Hematopoietic multipotent progenitor cell treated with erythropoietin and hydrocortisone succinate and interleukin-3 and kit ligand, for 15 days (in vitro differentiated cells): ENCODE data around the gene ZNF544.
A peak's percentile ranks its signal among the peaks of the same experiment; 100 is the strongest.

Source experiments
- DNase-seq: peaks from one replicate; pipeline ENCODE4 v3.0.0-alpha.2; 2015; ENCODE audit warnings: low spot score

ZNF544 gene

DNA sequence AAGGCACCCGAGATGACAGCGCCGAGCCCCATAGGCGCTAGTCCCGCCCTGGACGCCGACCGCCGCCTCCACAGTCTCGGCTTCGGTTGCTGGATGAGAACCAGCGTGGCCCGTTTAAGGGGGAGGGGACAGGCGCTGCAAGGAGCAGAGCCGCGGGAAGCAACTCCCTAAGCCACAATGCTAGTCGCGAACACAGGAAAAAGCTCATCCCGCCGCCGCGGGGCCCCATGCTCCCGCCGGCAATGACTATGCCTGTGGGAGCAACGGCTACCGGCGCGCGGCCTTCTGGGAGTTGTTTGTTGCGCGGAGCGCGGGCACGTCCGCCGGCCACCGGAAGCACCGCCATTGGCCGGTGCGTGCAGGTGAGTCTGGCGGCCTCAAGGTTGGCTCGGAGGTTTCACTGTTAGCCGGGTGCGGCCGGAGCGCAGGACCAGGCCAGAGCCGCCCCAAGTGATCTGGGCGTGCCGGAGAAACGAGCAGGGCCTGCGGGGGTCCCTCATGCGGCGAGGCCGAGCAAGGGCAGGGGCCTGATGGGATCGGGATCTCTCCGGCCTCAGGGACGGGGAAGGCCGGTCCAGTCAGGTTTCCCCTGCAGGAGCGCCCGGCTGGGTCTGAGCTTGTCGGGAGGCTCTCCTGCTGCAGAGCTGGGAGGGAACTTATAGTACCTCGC lies at the start of gene ZNF544:
Gene ZNF544 (plus strand): TSS at position 330 of the 670 bp plus-strand sequence. CDS start 15,110 bp downstream, outside the sequence.
- DNase-seq = peak; percentile 58

DNA sequence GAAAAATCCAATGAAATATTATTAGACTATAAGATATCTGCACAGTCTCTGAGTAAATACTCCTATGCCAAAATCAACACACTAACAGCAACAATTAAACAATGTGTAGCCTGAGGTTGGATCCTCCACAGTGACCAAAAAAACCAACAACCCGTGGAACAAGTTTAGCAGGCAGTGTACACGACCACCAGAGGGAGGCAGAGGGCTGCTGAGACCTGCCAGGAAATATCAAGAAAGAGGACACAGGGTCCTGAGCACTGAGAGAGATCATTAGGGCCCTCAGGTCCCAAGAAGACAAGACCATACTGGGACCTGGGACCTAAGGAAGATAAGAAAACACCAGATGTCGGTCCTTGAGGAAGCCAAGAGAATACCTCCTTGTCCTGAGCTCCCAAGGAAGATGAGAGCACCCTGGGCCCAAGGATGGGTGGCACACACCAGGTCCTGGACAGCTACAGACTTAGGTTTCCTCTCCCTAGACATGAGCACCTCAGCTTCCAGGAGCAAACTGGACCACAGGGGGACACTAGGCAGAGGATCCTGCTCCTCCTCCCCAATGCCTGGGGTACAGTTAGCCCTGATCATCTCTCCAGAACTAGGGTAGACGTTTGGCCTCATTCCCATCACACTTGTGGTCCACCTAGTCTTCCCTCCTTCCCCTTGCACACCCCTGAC lies 46.7 kb upstream of the ZNF544 start:
- DNase-seq = peak; percentile 76

GRCh38 chr19:58182577-58182988 lies 46.1 kb upstream of the ZNF544 start:
- no peak for DNase-seq

DNA sequence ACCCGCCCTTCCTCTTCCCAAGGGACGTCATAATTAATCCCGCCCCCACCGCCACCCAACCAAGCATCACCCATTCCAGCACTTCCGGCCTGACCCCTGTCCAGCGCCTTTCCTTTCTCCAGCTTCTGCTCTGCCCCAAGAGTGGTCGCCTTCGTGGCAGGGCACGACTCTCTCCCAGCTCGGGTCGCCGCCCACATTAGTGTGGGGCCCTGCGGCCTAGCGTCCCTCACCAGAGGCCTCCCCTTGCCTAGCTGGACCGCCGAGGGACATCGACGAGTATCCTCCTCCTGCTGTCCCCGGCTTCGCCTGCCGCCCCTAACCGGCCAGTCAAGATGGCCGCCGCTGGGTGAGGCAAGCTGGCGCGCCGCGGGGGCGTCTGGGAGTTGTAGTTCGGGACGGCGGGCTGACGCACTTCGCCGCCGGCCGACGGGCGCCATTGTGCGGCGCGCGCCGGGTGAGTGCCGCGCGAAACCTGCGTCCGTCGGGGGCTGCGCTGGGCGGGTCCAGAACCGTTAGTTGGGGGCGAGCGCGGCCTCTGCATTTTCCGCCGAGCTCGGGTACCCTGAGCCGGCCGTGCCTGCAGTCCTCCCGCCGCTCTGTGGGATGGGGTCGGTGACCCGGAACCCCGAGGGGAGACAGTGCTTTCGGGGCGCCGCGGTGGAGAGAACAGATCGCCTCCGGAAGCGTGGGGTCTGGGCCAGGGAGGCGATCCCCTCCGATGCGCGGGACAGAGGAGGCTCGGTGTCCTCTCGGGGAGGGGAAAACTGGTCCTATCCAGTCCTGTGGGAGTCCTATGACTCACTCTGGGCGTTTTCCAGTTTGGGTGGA lies 45.5 kb upstream of the ZNF544 start, which contains the start of gene ZNF274:
Gene ZNF274 (plus strand): TSS at position 73 of the 828 bp plus-strand sequence. CDS start 905 bp downstream, outside the sequence.
- DNase-seq = peak; percentile 94

- no peak for DNase-seq
Measured at GRCh38 chr19:58183817-58184215, 44.9 kb upstream of the ZNF544 start.

GRCh38 chr19:58196901-58197616 lies 31.7 kb upstream of the ZNF544 start:
- peak; percentile 11 for DNase-seq

DNA sequence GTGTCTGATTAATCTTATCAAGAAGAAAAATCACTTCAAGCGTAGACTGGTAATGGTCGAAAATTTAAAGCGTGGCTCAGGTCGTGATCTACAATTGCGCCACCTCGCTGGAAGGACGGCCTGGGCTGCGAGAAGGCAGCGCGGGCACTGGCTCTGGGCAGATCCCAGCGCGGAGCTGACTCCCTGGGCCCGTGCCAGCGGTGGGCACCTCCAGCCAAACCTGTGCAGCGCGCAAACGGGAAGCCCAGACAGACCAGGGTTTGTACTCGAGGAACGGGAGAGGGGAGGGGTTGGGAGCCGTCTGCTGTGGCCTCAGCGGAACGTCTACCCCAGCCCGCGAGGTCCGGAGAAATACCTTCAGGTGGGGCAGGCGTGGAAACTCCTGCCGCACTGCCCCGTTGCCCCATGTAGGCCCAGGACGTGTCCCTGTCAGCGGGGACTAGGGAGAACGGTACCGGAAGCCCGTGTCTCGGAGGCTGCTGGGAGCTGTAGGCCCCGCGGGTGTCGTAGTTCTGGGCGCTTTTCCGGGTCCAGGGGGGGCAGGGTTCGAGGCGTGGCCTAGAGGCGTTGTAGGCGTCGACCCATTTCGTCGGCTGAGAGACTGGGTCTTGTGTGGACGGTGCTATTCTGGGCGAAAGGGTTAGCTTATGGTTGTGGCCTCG lies 24.8 kb upstream of the ZNF544 start:
- no peak for DNase-seq

DNA sequence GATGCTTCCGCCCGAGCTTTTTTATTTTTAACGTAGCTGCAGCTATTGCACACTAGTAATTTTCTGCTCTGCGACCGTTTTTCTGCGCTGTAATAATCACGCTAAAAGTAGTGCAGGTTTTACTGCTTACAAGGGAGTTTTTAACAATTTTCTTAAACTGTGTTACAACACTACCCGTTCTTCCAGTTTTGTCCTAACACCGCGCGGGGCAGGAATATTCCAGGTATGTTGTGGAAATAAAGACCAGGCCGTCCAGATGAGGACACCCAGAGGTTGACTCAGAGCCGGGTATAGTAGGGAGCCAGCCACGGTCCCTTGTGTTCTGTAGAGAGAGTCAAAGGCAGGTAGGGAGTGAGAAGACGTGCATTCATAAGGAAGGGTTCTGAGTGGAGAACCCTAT lies 24.1 kb upstream of the ZNF544 start:
- DNase-seq = no peak

- DNase-seq = no peak
Measured at GRCh38 chr19:58209577-58209976, 19.1 kb upstream of the ZNF544 start.

DNA sequence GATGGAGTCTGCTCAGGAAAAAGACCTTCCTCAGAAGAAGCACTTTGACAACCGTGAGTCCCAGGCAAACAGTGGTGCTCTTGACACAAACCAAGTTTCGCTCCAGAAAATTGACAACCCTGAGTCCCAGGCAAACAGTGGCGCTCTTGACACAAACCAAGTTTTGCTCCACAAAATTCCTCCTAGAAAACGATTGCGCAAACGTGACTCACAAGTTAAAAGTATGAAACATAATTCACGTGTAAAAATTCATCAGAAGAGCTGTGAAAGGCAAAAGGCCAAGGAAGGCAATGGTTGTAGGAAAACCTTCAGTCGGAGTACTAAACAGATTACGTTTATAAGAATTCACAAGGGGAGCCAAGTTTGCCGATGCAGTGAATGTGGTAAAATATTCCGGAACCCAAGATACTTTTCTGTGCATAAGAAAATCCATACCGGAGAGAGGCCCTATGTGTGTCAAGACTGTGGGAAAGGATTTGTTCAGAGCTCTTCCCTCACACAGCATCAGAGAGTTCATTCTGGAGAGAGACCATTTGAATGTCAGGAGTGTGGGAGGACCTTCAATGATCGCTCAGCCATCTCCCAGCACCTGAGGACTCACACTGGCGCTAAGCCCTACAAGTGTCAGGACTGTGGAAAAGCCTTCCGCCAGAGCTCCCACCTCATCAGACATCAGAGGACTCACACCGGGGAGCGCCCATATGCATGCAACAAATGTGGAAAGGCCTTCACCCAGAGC lies 16.2 kb upstream of the ZNF544 start:
- no peak for DNase-seq

GRCh38 chr19:58213075-58213369 lies 15.7 kb upstream of the ZNF544 start:
- DNase-seq = no peak

DNA sequence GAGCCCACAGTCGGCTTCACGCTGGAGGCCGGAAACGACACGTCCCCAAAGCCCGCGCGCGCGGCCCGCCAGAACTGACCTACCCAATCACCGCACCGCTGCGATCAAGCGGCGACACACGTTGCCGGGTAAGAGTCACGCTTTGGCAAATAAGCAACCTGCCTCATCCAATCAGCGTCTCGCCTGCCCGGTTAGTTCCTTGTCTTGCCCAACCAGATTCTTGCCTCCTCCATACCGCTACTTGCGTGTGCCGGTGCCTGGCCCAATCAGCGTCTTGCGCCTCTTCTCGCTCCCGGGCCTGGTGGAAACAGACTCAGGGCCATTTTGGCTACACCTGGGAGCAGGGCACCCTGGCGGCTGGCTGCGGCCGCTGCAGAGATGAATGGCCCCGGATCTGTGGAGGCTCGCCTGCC lies 11.6 kb upstream of the ZNF544 start:
- no peak for DNase-seq

DNA sequence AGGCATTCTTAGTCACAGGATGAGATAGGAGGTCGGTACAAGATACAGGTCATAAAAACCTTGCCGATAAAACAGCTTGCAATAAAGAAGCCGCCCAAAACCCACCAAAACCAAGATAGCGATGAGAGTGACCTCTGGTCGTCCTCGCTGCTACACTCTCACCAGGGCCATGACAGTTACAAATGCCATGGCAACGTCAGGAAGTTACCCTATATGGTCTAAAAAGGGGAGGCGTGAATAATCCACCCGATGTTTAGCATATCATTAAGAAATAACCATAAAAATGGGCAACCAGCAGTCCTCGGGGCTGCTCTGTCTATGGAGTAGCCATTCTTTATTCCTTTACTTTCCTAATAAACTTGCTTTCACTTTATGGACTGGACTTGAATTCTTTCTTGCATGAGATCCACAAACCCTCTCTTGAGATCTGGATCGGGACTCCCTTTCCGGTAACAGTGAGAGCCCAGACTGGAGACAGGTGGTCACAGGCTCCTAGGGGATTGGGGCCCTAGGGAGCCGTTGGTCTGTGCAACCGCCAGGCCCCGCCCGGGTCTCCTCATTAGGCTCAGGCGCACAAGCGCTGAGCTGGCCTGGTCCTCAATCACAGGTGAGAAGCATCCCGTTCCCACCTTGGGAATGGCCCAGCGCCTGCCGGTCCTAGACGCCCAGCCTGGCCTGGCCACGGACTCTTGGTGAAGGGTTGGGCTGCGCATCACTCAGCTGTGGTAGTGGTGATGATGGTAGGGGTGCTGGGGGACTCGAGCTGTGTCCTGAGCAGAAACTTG lies 10.9 kb upstream of the ZNF544 start:
- DNase-seq = no peak

- peak; percentile 51 for DNase-seq
Measured at GRCh38 chr19:58218899-58219298, 9.8 kb upstream of the ZNF544 start.

- no peak for DNase-seq
Measured at GRCh38 chr19:58227964-58228584, 640 bp upstream of the ZNF544 start.

DNA sequence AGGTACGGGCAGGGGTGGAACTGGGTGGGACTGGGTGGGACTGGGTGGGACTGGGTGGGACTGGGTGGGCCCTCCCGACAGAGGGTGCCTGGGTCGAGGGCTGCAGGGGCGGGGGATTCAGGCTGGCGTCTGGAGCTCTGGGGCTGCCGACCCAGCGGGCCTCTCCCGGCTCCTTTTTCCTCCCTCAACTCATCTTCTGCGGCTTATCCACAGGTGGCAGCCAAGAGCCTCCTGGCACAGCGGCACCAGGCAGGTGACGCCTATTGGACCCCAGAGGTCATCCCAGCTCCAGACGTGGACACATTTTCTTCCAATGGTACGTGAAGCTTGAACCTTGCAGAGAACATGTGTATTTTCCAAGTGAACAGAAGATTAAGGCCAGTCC lies 533 bp downstream of the ZNF544 start:
- DNase-seq = peak; percentile 31

DNA sequence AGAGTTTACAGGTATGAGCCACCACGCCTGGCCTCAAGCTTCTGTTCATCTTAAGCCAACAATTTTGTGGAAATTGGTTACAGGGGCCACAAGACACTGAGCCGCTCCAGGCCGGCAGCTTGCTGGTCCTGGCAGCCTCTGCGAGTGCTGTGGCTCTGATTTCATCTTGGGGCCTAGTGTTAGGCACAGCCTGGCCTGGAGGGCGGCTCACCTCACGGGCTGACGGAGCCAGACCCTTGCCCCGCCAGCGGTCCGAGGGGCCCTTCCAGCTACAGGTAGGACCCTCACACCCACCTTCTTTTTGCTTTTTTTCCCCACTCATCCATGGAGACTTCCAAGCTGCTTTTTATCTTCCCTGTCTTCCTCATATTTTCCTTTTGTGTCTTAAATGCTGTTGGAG lies 8.6 kb downstream of the ZNF544 start:
- DNase-seq = no peak

DNA sequence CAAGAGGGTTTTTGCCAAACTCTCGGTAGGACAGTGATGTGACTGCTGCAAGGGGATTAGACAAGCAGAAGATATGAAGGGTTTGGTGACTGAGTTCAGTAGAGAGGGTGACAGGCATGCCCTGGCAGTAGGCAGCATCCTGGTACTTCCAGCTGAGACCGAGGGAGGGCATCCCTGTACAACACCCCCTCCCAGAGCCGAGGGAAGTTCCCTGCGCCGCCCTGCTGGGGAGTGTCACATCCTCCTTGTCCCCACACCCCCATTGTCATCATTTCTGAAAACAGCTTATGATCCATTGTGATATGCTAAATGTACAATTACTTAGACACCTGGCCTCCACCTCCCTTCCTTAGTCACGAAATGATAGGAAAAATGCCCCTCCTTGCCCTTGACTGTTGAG lies 14.6 kb downstream of the ZNF544 start:
- no peak for DNase-seq

GRCh38 chr19:58248886-58249285 lies 20.2 kb downstream of the ZNF544 start:
- no peak for DNase-seq
